Heart right ventricle (tissue), 16 donors: ENCODE data around the gene AUTS2. TPM values are rescaled to one million over a fixed set of nuclear protein-coding genes. Genes with fewer than 3 reads are reported as not detected.

Experiments used
- ATAC-seq, 8 donors: fragments of 200-7000 bp; cut with Tn5 transposase; one replicate each; pipeline ENCODE4 v1.9.1; 2020; ENCODE audit warnings: mild to moderate bottlenecking in 8 of 8, moderate library complexity in 8 of 8, moderate number of reproducible peaks in 1 of 8
- DNase-seq, 2 donors: peaks; one replicate each; pipeline ENCODE4 v3.0.0-alpha.2; 2020
- H3K27ac ChIP-seq, 10 donors: fragments of 200-600 bp; sonication (generic) in 2 of 10; one replicate each; pipeline versions ENCODE4 v1.5.0 to v1.8.0; 2020 to 2022; ENCODE audit warnings: mild to moderate bottlenecking in 3 of 10
- H3K27me3 ChIP-seq, 7 donors: fragments of 200-600 bp; one replicate each; pipeline ENCODE4 v1.8.0; 2021 to 2022; ENCODE audit warnings: mild to moderate bottlenecking in 2 of 7
- H3K36me3 ChIP-seq, 9 donors: fragments of 200-600 bp; sonication (generic) in 1 of 9; one replicate each; pipeline versions ENCODE4 v1.5.0 to v1.8.0; 2020 to 2022; ENCODE audit warnings: mild to moderate bottlenecking in 2 of 9
- H3K4me1 ChIP-seq, 9 donors: fragments of 200-600 bp; sonication (generic) in 1 of 9; one replicate each; pipeline versions ENCODE4 v1.5.0 to v1.8.0; 2020 to 2022; ENCODE audit warnings: mild to moderate bottlenecking in 4 of 9
- H3K4me3 ChIP-seq, 10 donors: fragments of 200-600 bp; sonication (generic) in 2 of 10; one replicate each; pipeline versions ENCODE4 v1.5.0 to v1.8.0; 2020 to 2022; ENCODE audit warnings: mild to moderate bottlenecking in 7 of 10, moderate library complexity in 2 of 10
- H3K9me3 ChIP-seq, 11 donors: fragments of 200-600 bp in 10 of 11; sonication (generic) in 2 of 11; one replicate each; pipeline versions ENCODE4 v1.5.0 to v1.8.0; 2013 to 2022; ENCODE audit warnings: mild to moderate bottlenecking in 2 of 11, control low read depth in 1 of 11, moderate library complexity in 1 of 11
- CTCF ChIP-seq, 9 donors: fragments of 200-600 bp; sonication (generic) in 2 of 9; IDR thresholded peaks; one replicate each; pipeline versions ENCODE4 v1.5.0 to v1.8.0; 2021 to 2022; ENCODE audit warnings: antibody characterized with exemption in 9 of 9, mild to moderate bottlenecking in 5 of 9, moderate library complexity in 1 of 9
- WGBS, 2 donors: extraction: QIAGEN DNeasy Blood & Tissue Kit; methylation state at CpG; one replicate each; pipeline ENCODE4 v1.1.7; 2013; ENCODE audit warnings: inconsistent platforms in 1 of 2; 5-methylcytosine and 5-hydroxymethylcytosine counted together
- intact Hi-C, 10 donors: fragments of 100-400 bp; cut with DNase I; formaldehyde crosslinking; loops; one replicate each; pipeline versions ENCODE4 v1.11.1 to v1.14.2; 2022
- polyA plus RNA-seq, 2 donors: library from polyadenylated mRNA; stranded (reverse); fragments of 200-250 nt; gene quantifications; one replicate each; pipeline ENCODE4 v1.2.3, GENCODE V29; 2013
- total RNA-seq, 10 donors: library from RNA; stranded (reverse); fragmentation: NEBNext Ultra II Directional in 3 of 10; extraction: Animal tissue kit (Norgen Biotek cat#: 25700) in 3 of 10; gene quantifications; one replicate each; pipeline versions ENCODE4 v1.2.1 to v1.2.4, GENCODE V29; 2021 to 2023
- donor health status: Arrhythmogenic right ventricular cardiomyopathy.
- donor health status: ischemic (EF 13 %, LVEDD 7.1; RV severe dilation, severe dysfunction).
- donor health status: healthy with polysubstance abuse.
- donor health status: DM: no; HTN: yes; CAD: no.
- donor health status: DM: no; HTN: no; CAD: no.
- donor health status: ischemic (EF 25% LVEDD 6.9; RV normal size, moderate dysfunction).
- donor health status: ischemic (EF 25% LVEDD 5.7; RV mildly dilated, moderate dysfunction).
- donor health status: healthy.
- donor health status: DM: yes; HTN: yes; CAD: no.
- donor health status: Ischemic cardiomyopathy.
- donor health status: ischemic (EF 35%, LVEDD 5.7; RV mildly dilated, moderate dysfunction).
- donor health status: nonischemic (EF 11% LVEDD 7.7; RV severe dilation, severe dysfunction).
- donor health status: DM: yes; HTN: yes; CAD: no.
- donor health status: PGD.
- donor health status: ischemic (EF 29% LVEDD 5.4; RV normal size, mild dysfunction).
- donor health status: nonischemic (EF 23%, LVEDD 6.1; RV moderate dilation, normal function).

AUTS2 gene
- total and polyA plus RNA-seq, 12 donors, result 1.6 to 11.2 (median 7.3) TPM

- ATAC-seq (no peak), DNase-seq (no peak)
- WGBS, 2 donors, result 63 to 88% methylated on average over 1 of the region's 1 CpG
- no peaks in the 10 kb centered on the region for H3K36me3 ChIP-seq
- H3K27me3 ChIP-seq, result no peaks in the 10 kb centered on the region
- H3K4me1 ChIP-seq, result peaks cover 0 to 4% (median 0%) of the 10 kb centered on the region in 9 donors
- no peak overlapping the region for H3K27ac ChIP-seq
- no peak overlapping the region for H3K4me3 ChIP-seq
- no peak for TF ChIP-seq CTCF (IDR thresholded peaks at IDR 0.05)
- H3K9me3 ChIP-seq, result no peaks in the 10 kb centered on the region
- intact Hi-C loops, result no loop called here
Measured at GRCh38 chr7:70752794-70753241, 1154.5 kb downstream of the AUTS2 start.

GRCh38 chr7:70756789-70757188 is 1158.5 kb downstream of the AUTS2 start:
- Histone ChIP-seq H3K4me3 (no peak overlapping the region), H3K27me3 (no peaks in the 10 kb centered on the region), H3K27ac (no peak overlapping the region), H3K4me1 (no peaks in the 10 kb centered on the region), H3K36me3 (no peaks in the 10 kb centered on the region), H3K9me3 (no peaks in the 10 kb centered on the region)
- intact Hi-C loops, result no loop called here
- no peak for TF ChIP-seq CTCF (IDR thresholded peaks at IDR 0.05)
- no peak for DNase-seq
- ATAC-seq, result no peak
- WGBS, 2 donors, result 95 to 96% methylated on average over 8 of the region's 8 CpGs

GRCh38 chr7:70758646-70759045 is 1160.4 kb downstream of the AUTS2 start:
- H3K27me3 ChIP-seq, result no peaks in the 10 kb centered on the region
- H3K27ac ChIP-seq, result no peak overlapping the region
- H3K4me3 ChIP-seq, result no peak overlapping the region
- no peaks in the 10 kb centered on the region for H3K9me3 ChIP-seq
- DNase-seq, result no peak
- 72 to 77% methylated on average over 5 of the region's 5 CpGs for WGBS, 2 donors
- no peak for TF ChIP-seq CTCF (IDR thresholded peaks at IDR 0.05)
- intact Hi-C loops, result no loop called here
- no peaks in the 10 kb centered on the region for H3K4me1 ChIP-seq
- ATAC-seq, result no peak
- H3K36me3 ChIP-seq, result no peaks in the 10 kb centered on the region

- intact Hi-C loops, result no loop called here
- WGBS, 2 donors, result 94 to 98% methylated on average over 6 of the region's 6 CpGs
- Histone ChIP-seq H3K27me3 (no peaks in the 10 kb centered on the region), H3K9me3 (no peaks in the 10 kb centered on the region), H3K4me1 (no peaks in the 10 kb centered on the region), H3K36me3 (no peaks in the 10 kb centered on the region), H3K4me3 (no peak overlapping the region), H3K27ac (no peak overlapping the region)
- TF ChIP-seq CTCF (IDR thresholded peaks at IDR 0.05), result no peak
- DNase-seq, result no peak
- no peak for ATAC-seq
Measured at GRCh38 chr7:70759674-70760073, 1161.4 kb downstream of the AUTS2 start.
